ENCODE measurements around the gene SP140. TPM values are rescaled to one million over a fixed set of nuclear protein-coding genes. Genes with fewer than 3 reads are reported as not detected.
"Not testable (repeated sequence)": the region's sequence is repeated elsewhere in the genome, so short reads cannot be mapped to it uniquely, and the experiment has no call there.

SP140 gene
- total RNA-seq, 1 donor from 2014 or later: 4.4 TPM

DNA sequence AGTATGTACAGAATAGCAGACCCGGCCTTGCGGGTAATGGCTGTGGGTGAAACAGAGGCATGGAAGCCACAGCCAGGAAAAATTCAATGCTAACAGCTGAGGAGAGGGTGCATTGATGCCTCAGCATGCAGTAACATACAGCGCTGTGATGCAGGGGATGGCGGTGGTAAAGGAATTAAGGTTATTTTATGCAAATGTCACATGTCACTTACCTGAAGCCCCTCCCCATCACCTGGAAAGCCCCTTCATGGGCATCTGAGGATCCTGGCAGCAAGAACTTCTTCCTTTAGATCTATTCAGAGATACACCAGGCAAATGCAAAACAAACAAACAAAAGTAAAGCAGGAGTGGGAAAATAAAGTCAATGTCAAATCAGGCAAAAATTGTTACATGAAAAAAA lies 4.0 kb upstream of the SP140 start:
- DNase-seq (ENCODE audit: low spot score) (no peak), ATAC-seq (no peak)
- intact Hi-C loops (cut with DNase I): no loop called here

DNA sequence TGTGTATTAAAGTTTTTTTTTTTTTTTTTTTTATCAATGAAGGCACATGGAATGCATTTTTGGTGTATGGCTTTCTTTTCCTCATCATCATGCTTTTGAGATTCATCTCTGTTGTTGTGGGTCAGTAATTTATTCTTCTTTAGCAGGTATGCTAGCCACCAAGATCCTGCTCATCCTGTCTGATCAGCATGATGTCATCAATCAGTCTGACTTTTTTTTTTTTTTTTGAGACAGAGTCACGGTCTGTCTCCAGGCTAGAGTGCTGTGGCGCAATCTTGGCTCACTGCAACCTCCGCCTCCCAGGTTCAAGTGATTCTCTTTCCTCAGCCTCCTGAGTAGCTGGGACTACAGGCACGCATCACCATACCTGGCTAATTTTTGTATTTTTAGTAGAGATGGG lies 2.7 kb upstream of the SP140 start:
- intact Hi-C loops (cut with DNase I); ATAC-seq; DNase-seq (ENCODE audit: low spot score): not testable (repeated sequence)

DNA sequence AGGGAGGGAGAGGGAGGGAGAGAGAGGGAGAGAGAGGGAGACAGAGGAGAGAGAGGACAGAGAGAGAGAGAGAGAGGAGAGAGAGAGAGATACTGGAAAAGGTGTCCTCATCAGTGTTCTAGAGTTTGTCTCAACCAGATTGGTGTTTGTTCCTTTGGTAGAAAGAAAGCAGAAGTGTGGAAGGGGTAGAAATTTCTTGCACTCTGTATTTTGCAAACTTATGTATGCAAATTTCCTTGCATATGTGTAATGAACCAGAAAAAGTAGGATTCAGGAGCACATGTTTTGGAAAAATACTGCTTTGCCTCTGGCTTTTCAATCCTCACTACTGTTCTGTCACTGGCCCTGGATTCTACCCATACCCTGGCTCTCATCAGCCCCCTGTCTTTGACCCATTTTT lies 1.1 kb upstream of the SP140 start:
- ATAC-seq (no peak), DNase-seq (ENCODE audit: low spot score) (no peak)
- intact Hi-C loops (cut with DNase I): no loop called here

DNA sequence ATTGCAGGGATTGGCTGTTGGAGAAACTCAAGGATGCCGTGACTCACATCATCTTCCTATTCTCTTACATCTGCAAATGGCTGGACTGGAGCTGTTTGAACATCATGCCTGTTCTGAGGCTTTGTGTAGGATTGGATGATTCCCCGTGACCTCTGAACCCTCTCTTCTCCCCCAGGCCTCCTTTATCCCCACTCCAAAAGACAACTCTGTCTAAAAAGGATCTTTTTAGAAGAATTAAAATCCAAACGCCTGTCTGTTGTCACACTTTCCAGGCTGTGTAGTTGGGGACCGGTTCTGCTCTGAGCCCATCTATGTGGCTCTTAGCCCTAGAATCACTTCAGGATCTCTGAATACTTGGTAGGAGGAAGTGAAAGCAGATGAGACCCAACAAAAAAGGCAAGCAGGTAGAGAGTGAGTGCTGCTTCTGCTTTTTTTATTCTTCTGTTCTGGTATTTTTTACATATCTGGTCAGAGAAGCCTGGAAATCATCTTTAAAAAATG lies 565 bp downstream of the SP140 start:
- DNase-seq (ENCODE audit: low spot score) (no peak), ATAC-seq (no peak)
- intact Hi-C loops (cut with DNase I): no loop called here

DNA sequence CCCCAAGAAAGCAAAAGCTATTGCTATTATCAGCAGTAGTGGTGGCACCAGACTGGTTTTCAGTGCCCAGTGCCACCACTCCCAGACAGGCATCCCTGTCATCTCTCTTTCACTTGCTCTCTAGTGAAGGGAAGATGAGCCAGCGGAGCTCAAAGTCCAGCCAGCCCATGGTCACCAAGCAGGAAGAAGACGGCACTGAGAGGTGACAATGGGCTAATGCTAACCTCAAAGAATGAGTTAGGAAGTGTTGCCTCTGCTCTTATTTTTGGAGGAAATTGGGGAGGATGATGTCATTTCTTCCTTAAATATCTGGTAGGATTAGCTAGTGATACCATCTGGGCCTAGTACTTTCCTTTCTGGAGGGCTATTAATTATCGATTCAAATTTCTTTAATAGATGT lies 1.7 kb downstream of the SP140 start:
- DNase-seq (ENCODE audit: low spot score) (no peak), ATAC-seq (no peak)
- intact Hi-C loops (cut with DNase I): no loop called here

DNA sequence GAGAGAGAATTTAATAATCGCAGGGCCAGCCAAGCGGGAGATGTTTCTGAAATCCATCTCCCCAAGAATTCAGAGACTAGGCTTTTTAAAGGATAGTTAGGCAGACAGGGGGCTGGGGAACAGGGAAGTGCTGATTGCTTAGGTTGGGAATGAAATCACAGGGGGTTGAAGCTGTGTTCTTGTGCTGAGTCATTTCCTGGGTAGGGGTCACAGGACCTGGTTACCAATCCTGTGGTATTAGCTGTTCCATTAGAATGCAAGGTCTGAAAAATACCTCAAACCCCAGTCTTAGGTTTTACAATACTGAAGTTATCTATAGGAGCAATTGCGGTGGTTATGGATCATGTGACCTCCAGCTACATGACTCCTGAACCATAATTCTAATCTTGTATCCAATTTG lies 4.6 kb downstream of the SP140 start:
- intact Hi-C loops (cut with DNase I): no loop called here
- ATAC-seq (no peak), DNase-seq (ENCODE audit: low spot score) (no peak)

DNA sequence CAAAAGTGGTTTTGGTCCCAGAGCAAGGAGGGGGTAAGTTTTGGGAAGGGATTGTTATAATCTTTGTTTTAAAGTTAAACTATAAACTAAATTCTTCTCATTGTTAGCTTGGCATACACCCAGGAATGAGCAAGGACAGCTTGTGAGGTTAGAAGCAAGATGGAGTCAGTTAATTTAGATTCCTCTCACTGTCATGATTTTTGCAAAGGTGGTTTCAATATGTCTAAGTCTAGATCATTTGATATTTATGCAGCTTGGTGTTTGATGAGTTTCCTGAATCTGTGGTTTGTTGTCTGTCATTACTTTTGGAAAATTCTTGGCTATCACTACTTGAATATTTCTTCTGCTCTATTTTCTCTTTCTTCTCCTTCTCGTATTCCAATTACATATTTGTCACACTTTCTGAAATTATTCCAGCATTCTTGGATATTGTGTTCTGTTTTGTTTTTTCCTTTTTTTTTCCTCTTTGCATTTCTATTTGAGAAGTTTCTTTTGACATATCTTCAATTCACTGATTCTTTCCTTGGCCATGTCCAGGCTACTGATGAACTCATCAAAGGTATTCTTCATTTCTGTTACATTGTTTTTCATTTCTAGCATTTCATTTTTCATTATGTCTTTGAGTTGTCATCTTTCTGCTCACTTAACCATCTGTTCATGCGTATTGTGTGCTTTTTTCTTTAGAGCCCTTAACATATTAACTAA lies 5.1 kb downstream of the SP140 start:
- intact Hi-C loops (cut with DNase I): no loop called here
- no peak for DNase-seq (ENCODE audit: low spot score)
- ATAC-seq: no peak

DNA sequence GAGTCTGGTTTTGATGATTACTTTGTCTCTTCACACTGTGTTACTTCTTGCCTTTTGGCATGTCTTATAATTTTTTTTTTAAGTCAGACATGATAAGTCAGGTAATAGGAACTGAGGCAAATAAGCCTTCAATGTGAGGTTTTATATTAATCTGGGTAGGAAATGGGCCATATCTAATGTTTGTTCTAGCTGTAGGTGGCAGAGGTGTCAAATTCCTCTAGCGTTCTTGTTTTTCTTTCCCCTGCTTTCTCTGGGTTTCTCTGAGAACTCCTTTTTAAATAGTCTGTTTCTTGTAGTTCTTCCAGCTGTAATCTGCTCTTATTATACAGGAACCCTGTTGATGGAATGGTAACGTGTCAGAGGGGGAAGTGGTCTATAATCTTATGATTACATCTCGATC lies 5.7 kb downstream of the SP140 start:
- ATAC-seq: no peak
- intact Hi-C loops (cut with DNase I): no loop called here

DNA sequence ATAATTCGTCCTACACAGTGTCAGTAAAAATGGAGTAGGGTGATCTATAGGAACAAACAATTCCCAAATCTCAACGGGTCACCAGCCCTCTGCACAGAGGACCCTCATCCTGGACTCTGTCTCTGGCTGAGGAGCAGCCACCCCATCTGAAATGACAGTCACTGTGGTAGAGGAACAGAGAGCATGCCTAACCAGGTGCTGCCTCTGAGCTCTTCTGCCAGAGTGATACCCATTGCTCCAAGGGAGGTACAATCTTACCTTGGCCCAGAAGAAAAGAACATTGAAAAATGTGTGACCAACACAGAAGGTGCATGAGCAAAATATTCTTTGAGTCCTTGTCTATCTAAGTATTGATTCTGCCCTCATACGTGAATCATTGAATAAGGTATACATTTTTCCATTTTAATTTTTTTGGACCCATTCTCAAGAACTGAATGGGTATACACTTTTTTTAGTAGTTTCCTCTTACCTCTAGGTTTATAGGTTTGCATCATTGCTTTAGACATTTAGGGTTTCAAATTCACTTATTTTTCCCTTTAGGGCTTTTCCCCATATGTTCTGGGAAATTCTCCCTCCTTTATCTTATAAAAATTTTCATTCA lies 8.7 kb downstream of the SP140 start:
- no peak for ATAC-seq
- intact Hi-C loops (cut with DNase I): no loop called here
- no peak for DNase-seq (ENCODE audit: low spot score)

More for the DNA sequence above, 5.7 kb downstream of the SP140 start:
- DNase-seq (ENCODE audit: low spot score): no peak

DNA sequence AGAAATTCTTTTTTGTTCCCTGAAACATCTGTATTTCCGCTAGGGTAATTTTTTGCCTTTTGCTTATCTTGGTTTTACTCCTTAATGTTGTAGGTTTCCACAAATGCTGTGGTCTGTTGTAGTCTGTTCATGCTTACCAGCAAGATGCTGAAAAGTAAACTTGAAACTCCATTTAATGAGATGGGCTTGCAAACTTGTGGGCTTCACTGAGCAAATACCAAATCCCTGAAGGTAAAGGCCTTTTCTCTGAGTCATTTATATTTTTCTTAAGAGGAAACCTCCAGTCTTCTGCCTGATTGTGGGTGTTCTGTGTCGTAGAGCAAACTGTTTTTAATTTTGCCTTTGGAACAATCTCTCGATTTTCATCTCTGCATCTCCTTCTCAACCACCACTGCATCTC lies 9.3 kb downstream of the SP140 start:
- ATAC-seq (no peak), DNase-seq (ENCODE audit: low spot score) (no peak)
- intact Hi-C loops (cut with DNase I): no loop called here

DNA sequence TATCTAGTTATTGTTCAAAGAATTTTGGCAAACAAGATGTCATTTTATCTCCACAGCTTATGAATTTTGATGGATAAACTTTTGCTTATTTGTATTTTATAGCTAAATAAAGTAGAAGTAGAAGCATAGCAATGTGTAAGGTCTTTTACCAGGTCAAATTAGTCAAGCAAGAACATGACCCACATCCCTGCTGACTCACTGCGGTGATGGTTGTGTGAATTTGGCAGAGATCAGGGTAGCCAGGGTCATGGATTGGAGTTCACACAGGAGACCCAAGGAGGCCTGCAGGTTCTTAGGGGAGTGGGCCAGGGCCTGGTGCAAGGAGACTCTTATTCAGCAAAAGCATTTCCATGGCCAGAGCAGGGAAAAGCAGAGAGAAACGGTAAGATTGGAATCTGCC lies 18.7 kb downstream of the SP140 start:
- no peak for ATAC-seq
- intact Hi-C loops (cut with DNase I): no loop called here
- no peak for DNase-seq (ENCODE audit: low spot score)

DNA sequence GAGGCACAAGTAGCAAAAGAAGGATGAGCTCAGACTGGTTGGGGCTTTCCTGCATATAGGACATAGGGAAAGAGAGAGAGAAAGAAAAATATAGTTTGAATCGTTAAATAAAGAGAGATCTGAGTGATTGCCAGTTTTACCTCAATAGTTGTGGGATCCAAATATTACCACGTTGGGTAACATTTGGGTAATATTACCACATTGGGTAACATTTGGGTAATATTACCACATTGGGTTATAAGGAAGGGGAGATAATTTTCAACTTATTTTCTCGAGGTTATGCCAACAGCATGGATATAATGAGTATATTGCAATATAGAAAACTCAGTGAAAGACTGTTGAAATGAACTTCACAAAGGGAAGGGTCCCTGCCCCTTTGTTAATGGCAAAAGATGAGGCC lies 20.7 kb downstream of the SP140 start:
- DNase-seq (ENCODE audit: low spot score) (no peak), ATAC-seq (no peak)
- intact Hi-C loops (cut with DNase I): no loop called here

DNA sequence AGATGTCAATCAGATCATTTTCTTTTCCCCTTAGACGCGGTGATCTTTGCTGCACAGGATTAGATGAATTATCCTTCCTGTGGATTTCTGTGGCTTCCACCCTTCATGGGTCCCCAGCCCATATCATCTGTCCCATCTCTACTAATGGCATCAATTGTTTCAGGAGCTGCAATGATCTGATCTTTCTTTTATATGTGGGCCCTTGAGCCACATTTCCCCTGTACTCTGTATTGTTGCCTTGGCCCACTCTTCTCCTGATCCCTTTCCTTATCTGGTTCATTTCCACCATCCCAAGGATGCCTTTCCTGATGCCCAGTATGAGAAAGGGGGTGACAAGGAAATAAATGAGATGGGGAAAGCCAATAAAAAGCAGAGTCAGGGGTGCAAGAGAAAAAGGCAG lies 24.7 kb downstream of the SP140 start:
- ATAC-seq (no peak), DNase-seq (ENCODE audit: low spot score) (no peak)
- intact Hi-C loops (cut with DNase I): no loop called here

DNA sequence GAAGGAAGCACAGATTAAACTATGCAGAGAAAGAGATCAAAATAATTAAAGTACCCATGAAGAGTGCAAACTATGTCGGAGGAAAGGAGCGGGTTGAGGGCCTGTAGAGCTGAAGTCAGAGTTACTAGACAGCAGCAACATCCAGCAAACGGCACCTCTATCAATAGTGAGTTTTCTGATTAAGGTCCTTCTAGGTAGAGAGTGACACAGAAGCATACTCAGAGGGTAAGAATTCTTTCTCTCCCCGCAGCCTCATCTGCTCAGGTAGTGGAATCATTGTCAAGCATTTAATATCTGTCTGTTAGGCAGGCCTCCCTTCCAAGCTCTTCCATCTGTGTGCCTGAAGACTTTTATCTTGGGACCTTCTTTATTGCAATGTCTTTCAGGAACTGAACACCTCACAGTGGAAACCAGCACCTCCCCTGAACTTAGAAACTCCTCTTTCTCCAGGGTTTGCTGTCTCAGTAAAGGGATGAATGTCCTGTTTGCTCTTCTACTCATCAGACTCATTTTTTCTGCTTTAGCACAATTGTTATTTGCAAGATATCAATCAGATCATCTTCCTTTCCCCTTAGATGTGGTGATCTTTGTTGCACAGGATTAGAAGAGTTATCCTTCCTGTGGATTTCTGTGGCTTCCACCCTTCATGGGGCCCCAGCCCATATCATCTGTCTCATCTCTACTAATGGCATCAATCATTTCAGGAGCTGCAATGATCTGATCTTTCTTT lies 28.8 kb downstream of the SP140 start:
- DNase-seq (ENCODE audit: low spot score): no peak
- ATAC-seq: no peak
- intact Hi-C loops (cut with DNase I): no loop called here

DNA sequence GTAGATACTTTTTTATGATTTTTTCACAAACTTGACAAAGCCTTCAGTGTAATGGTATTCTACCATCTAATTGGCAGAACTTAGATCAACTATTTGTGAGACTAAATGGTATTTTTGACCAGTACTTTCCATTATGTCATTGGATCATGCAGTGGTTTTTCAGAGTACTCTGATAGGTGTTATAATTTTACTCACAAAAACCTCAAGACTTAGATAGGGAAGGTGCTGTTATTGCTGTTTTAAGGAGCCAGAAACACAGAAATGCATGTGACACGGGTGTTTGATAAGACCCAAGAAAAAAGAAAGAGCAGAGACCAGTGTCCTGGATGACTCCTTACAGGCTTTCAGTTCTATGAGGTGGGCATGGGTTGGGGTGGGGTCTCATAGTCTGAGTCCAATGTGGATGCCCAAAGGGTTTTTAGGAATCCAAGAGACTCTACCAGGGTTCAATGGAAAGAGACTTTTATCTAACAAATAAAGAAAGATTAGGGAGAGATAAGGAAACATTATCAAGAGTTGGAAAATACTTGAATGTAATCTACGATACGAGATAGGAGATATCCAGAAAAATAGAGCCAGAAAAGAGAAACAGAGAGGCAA lies 31.3 kb downstream of the SP140 start:
- intact Hi-C loops (cut with DNase I): no loop called here
- DNase-seq (ENCODE audit: low spot score) (no peak), ATAC-seq (no peak)

DNA sequence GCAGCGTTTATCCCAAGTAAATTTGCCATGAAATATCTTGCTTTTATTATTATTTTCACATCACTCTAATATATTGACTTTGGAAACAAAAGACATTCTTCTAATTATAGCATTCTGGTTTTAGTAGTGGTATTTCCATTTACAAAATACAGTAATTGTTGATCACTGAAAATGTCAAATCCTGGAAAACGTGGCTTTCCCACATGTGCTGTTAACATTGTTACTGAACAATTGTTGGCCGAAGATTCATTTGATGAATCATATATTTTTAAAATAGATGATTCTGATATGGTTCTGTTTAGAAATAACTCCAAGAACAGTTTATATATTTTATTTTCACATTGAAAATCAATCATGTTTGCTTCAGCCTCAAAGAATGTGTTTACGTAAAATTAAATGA lies 32.9 kb downstream of the SP140 start:
- ATAC-seq (no peak), DNase-seq (ENCODE audit: low spot score) (no peak)
- intact Hi-C loops (cut with DNase I): no loop called here

DNA sequence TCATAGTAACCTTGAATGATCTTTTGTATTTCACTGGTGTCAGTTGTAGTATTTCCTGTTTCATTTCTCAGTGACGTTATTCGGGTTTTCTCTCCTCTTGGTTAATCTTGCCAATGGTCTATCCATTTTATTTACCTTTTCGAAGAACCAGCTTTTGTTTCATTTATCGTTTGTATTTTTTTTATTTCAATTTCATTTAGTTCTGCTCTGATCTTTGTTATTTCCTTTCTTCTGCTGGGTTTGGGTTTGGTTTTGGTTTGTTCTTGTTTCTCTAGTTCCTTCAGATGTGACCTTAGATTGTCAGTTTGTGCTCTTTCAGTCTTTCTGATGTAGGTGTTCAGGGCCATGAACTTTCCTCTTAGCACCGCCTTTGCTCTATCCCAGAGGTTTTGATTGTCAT lies 36.7 kb downstream of the SP140 start:
- ATAC-seq (no peak), DNase-seq (ENCODE audit: low spot score) (no peak)
- intact Hi-C loops (cut with DNase I): no loop called here

DNA sequence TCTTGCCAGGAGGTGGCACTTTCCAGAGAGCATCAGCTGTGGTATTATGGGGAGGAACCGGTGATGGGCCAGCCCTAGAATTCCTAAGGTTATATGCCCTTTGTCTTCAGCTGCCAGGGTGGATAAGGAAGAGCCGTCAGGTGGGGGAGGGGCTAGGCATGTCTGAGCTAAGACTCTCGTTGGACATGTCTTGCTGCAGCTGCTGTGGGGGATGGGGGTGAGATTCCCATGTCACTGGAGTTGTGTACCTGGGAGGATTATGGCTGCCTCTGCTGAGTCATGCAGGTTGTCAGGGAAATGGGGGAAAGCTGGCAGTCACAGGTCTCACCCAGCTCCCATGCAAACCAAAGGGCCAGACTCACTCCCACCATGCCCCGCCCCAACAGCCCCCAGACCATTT lies 39.4 kb downstream of the SP140 start:
- DNase-seq (ENCODE audit: low spot score); ATAC-seq; intact Hi-C loops (cut with DNase I): not testable (repeated sequence)

DNA sequence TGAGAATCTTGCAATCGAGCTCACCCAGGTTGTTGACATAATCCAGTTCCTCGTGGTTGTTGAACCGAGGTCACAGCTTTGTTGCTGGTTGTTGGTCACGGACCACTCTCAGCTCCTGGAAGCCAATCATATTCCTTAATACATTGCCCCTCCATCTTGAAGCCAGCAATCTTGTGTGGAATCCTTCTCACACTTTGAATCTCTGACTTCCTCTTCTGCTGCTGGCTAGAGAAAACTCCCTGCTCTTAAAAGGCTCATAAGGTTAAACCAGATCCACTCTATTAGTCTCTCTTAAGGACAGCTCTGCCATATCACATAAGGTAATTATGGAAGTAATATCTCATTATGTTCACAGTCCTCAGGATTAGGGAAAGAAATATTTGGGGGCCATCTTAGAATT lies 41.1 kb downstream of the SP140 start:
- DNase-seq (ENCODE audit: low spot score) (no peak), ATAC-seq (peak; percentile 70)
- intact Hi-C loops (cut with DNase I): no loop called here

DNA sequence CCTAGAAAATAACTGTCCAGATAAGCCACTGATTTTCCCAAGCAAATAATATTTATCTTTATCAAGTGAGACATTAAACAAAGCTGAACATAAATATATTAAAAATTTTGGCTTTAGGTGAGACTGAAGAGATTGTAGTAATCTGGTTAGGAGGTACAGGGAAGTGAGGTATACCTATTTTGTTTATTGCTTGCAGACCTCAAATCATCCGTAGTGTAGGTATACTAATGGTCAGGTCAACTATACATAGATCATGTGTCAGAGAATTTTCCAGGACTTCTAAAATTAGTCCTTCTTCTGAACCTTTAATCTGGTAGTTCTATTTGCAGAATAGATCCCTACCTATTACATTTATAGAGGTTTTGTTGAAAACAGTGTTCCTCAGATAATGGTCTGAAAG lies 41.5 kb downstream of the SP140 start:
- DNase-seq (ENCODE audit: low spot score): no peak
- intact Hi-C loops (cut with DNase I): no loop called here
- no peak for ATAC-seq
